ENCODE data around the gene PAGR1. TPM values are rescaled to one million over a fixed set of nuclear protein-coding genes. Genes with fewer than 3 reads are reported as not detected.

The PAGR1 gene
- total RNA-seq, 1 donor from 2014 or later = 23.6 TPM

GRCh38 chr16:29809850-29810698 is 5.9 kb upstream of the PAGR1 start:
- Histone ChIP-seq H3K27ac (peak overlapping the region; percentile 96), H3K4me3 (no peak overlapping the region), H3K9me3 (no peaks in the 10 kb centered on the region), H3K27me3 (no peaks in the 10 kb centered on the region), H3K4me1 (peaks cover 77% of the 10 kb centered on the region), H3K36me3 (peaks cover 0 to 20% of the 10 kb centered on the region in 2 donors)
- intact Hi-C loops (cut with DNase I) = loop anchor here (5.0 kb wide), 3 partner anchors 187 to 567 kb away; partner anchors contain the start of genes ALDOA, HIRIP3 and INO80E
- DNase-seq (ENCODE audit: extremely low spot score in 2 of 2) = no peak
- TF ChIP-seq CTCF (IDR thresholded peaks at IDR 0.05) (no peak), POLR2A (IDR thresholded peaks at IDR 0.05) (no peak), POLR2AphosphoS5 (IDR thresholded peaks at IDR 0.05; ENCODE audit: insufficient read depth in 1 of 2, low read depth in 1 of 2) (no peak)

- TF ChIP-seq POLR2AphosphoS5 (IDR thresholded peaks at IDR 0.05; ENCODE audit: insufficient read depth in 1 of 2, low read depth in 1 of 2) = no peak
- no peak for TF ChIP-seq POLR2A (IDR thresholded peaks at IDR 0.05)
- TF ChIP-seq CTCF (IDR thresholded peaks at IDR 0.05) = no peak
- peaks cover 81% of the 10 kb centered on the region for H3K4me1 ChIP-seq
- no peaks in the 10 kb centered on the region for H3K27me3 ChIP-seq
- H3K27ac ChIP-seq = peak overlapping the region; percentile 96
- no peaks in the 10 kb centered on the region for H3K9me3 ChIP-seq
- peaks cover 0 to 20% of the 10 kb centered on the region in 2 donors for H3K36me3 ChIP-seq
- peak overlapping the region; percentile 57 to 74 for H3K4me3 ChIP-seq
- intact Hi-C loops (cut with DNase I) = loop anchor here (5.0 kb wide), 2 partner anchors 187 to 257 kb away; partner anchors contain the start of genes ALDOA, HIRIP3 and INO80E
- no peak for DNase-seq (ENCODE audit: extremely low spot score in 2 of 2)
Observed at GRCh38 chr16:29810699-29811169, 5.2 kb upstream of the PAGR1 start.

GRCh38 chr16:29811170-29811895 is 4.6 kb upstream of the PAGR1 start:
- TF ChIP-seq CTCF (IDR thresholded peaks at IDR 0.05) (no peak), POLR2A (IDR thresholded peaks at IDR 0.05) (peak in 1 of 2 donors; percentile 42), POLR2AphosphoS5 (IDR thresholded peaks at IDR 0.05; ENCODE audit: insufficient read depth in 1 of 2, low read depth in 1 of 2) (peak; percentile 86 to 90)
- intact Hi-C loops (cut with DNase I) = loop anchor here (5.0 kb wide), 2 partner anchors 186 to 256 kb away; partner anchors contain the start of genes ALDOA, HIRIP3 and INO80E

DNA sequence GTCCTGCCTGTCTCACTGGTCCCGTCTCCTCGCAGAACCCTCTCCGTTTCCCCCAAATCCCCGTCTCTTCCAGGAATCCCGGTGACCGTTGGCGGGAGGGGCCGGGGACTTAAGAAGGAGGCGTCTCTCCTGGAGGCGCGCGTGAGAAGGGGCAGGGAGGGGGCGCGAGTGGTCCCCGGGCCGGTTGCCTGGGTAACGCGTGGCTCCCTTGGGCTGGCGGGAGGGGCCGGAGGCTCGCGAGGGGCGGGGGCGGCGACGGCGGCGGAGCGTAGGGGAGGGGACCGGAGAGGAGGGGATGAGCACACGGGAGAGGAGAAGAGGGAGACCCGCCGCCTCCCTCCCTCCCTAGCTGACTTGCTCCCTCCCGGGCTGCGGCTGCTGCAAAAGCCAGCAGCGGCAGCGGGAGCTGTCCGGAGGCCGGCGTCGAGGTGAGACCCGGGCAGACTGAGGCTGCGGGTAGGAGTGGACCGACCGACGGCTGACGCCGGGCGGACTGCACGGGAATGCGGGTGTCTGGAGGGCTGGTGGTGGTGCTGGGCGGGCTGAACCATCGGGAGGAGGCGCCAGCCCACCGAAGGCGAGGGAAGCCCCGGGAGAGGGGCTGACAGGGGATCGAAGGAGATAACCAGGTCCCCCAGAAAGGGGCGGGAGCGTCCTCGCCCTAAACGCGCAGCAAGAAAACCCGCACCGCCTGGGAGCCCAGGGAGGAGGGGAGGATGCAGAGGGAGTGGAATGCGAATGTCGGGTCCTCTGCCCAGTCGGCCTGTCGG is 3.9 kb upstream of the PAGR1 start, which contains the start of gene PRRT2:
Gene PRRT2 (plus strand): TSS at position 298 of the 770 bp plus-strand sequence. CDS start 862 bp downstream, outside the sequence.
- no peak for TF ChIP-seq CTCF (IDR thresholded peaks at IDR 0.05)
- peak in 1 of 2 donors; percentile 46 for TF ChIP-seq POLR2A (IDR thresholded peaks at IDR 0.05)
- TF ChIP-seq POLR2AphosphoS5 (IDR thresholded peaks at IDR 0.05; ENCODE audit: insufficient read depth in 1 of 2, low read depth in 1 of 2) = peak in 1 of 2 donors; percentile 71

More at GRCh38 chr16:29811170-29811895, 4.6 kb upstream of the PAGR1 start:
- Histone ChIP-seq H3K36me3 (peaks cover 0 to 20% of the 10 kb centered on the region in 2 donors), H3K4me1 (peaks cover 81% of the 10 kb centered on the region), H3K4me3 (peak overlapping the region; percentile 57 to 74), H3K27me3 (no peaks in the 10 kb centered on the region), H3K9me3 (no peaks in the 10 kb centered on the region), H3K27ac (peak overlapping the region; percentile 96)
- DNase-seq (ENCODE audit: extremely low spot score in 2 of 2) = no peak

More for the DNA sequence above, 3.9 kb upstream of the PAGR1 start, which contains the start of gene PRRT2:
- H3K27ac ChIP-seq = peak within 1 kb of the TSS; percentile 96
- intact Hi-C loops (cut with DNase I) = loop anchor here (5.0 kb wide), 2 partner anchors 185 to 255 kb away; partner anchors contain the start of genes ALDOA, HIRIP3 and INO80E
- H3K4me1 ChIP-seq = peaks cover 86% of the 10 kb centered on the region
- peak within 1 kb of the TSS; percentile 57 to 74 for H3K4me3 ChIP-seq
- H3K27me3 ChIP-seq = no peaks in the 10 kb centered on the region
- peak in 1 of 2 donors; percentile 90 for DNase-seq (ENCODE audit: extremely low spot score in 2 of 2)
- no peaks in the 10 kb centered on the region for H3K9me3 ChIP-seq
- peaks cover 0 to 20% of the 10 kb centered on the region in 2 donors for H3K36me3 ChIP-seq

All from vagina (tissue), 2 donors.